ENCODE measurements around the gene CCHCR1. TPM values are rescaled to one million over a fixed set of nuclear protein-coding genes. Genes with fewer than 3 reads are reported as not detected.

CCHCR1 gene
- total RNA-seq, 1 donor from 2014 or later = 9.9 TPM

GRCh38 chr6:31149827-31150447 is 7.7 kb downstream of the CCHCR1 start:
- Histone ChIP-seq H3K36me3 (ENCODE audit: control insufficient read depth in 3 of 3, insufficient read depth in 3 of 3, low read length in 3 of 3) (peaks cover 33 to 57% (median 35%) of the 10 kb centered on the region in 3 donors), H3K27me3 (ENCODE audit: control insufficient read depth in 3 of 3, insufficient read depth in 3 of 3, low read length in 3 of 3) (no peaks in the 10 kb centered on the region), H3K9ac (ENCODE audit: low read depth in 1 of 3, low read length in 3 of 3) (no peak overlapping the region), H3K27ac (ENCODE audit: low read depth, low read length) (no peak overlapping the region), H3K4me1 (ENCODE audit: control insufficient read depth in 3 of 3, insufficient read depth in 3 of 3, low read length in 3 of 3) (no peaks in the 10 kb centered on the region), H3K4me3 (ENCODE audit: low read length in 3 of 3) (no peak overlapping the region), H3K9me3 (ENCODE audit: control insufficient read depth in 3 of 3, low read length in 3 of 3) (no peaks in the 10 kb centered on the region)

DNA sequence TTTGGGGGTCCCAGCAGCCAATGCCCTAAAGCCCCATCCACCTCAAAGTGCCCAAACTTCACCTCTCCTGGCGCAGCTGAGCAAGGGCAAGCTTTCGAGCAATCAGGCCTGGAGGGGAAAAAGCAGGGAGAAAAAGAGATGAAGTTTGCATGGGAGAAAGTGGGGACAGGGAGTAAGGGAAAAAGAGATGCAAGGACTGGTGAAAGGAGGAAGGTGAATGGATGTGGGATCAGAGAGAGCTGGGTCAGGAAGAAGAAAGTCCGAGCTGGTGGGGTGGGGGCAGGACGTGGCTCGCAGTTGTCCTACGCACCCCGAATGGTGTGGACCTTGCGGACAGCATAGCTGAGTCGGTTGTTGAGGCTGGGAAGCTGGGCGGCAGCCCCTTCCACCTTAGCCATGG is 12.2 kb downstream of the CCHCR1 start:
- H3K27me3 ChIP-seq (ENCODE audit: control insufficient read depth in 3 of 3, insufficient read depth in 3 of 3, low read length in 3 of 3) = no peaks in the 10 kb centered on the region
- H3K9me3 ChIP-seq (ENCODE audit: control insufficient read depth in 3 of 3, low read length in 3 of 3) = no peaks in the 10 kb centered on the region
- H3K9ac ChIP-seq (ENCODE audit: low read depth in 1 of 3, low read length in 3 of 3) = no peak overlapping the region
- peaks cover 0 to 12% (median 0%) of the 10 kb centered on the region in 3 donors for H3K4me1 ChIP-seq (ENCODE audit: control insufficient read depth in 3 of 3, insufficient read depth in 3 of 3, low read length in 3 of 3)
- no peak overlapping the region for H3K27ac ChIP-seq (ENCODE audit: low read depth, low read length)
- no peak overlapping the region for H3K4me3 ChIP-seq (ENCODE audit: low read length in 3 of 3)
- H3K36me3 ChIP-seq (ENCODE audit: control insufficient read depth in 3 of 3, insufficient read depth in 3 of 3, low read length in 3 of 3) = peaks cover 29 to 44% (median 44%) of the 10 kb centered on the region in 3 donors

DNA sequence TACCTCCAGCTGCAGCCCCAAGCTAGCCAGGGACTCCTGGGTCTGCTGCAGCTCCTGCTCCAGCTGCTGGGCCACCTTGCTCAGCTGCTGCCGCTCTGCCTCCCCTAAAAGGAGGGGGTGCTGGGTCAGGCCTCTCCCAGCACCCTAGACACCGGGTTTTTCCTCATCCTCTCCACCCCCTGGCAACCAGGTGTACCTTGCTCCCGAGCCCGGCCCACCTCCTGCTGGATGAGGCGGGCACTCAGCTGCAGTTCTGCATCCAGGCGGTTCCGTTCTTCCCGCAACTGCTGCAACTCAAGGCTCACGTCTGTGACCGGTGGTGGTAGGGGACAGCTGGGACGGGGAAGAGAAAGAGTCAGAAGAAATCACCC is 12.6 kb downstream of the CCHCR1 start:
- Histone ChIP-seq H3K9me3 (ENCODE audit: control insufficient read depth in 3 of 3, low read length in 3 of 3) (no peaks in the 10 kb centered on the region), H3K4me1 (ENCODE audit: control insufficient read depth in 3 of 3, insufficient read depth in 3 of 3, low read length in 3 of 3) (peaks cover 0 to 12% (median 0%) of the 10 kb centered on the region in 3 donors), H3K9ac (ENCODE audit: low read depth in 1 of 3, low read length in 3 of 3) (no peak overlapping the region), H3K27ac (ENCODE audit: low read depth, low read length) (no peak overlapping the region), H3K27me3 (ENCODE audit: control insufficient read depth in 3 of 3, insufficient read depth in 3 of 3, low read length in 3 of 3) (no peaks in the 10 kb centered on the region), H3K4me3 (ENCODE audit: low read length in 3 of 3) (no peak overlapping the region), H3K36me3 (ENCODE audit: control insufficient read depth in 3 of 3, insufficient read depth in 3 of 3, low read length in 3 of 3) (peaks cover 25 to 40% (median 39%) of the 10 kb centered on the region in 3 donors)

GRCh38 chr6:31144296-31144969 is 13.2 kb downstream of the CCHCR1 start:
- H3K9me3 ChIP-seq (ENCODE audit: control insufficient read depth in 3 of 3, low read length in 3 of 3) = no peaks in the 10 kb centered on the region
- H3K9ac ChIP-seq (ENCODE audit: low read depth in 1 of 3, low read length in 3 of 3) = no peak overlapping the region
- no peaks in the 10 kb centered on the region for H3K27me3 ChIP-seq (ENCODE audit: control insufficient read depth in 3 of 3, insufficient read depth in 3 of 3, low read length in 3 of 3)
- H3K4me3 ChIP-seq (ENCODE audit: low read length in 3 of 3) = no peak overlapping the region
- H3K4me1 ChIP-seq (ENCODE audit: control insufficient read depth in 3 of 3, insufficient read depth in 3 of 3, low read length in 3 of 3) = peaks cover 0 to 14% (median 0%) of the 10 kb centered on the region in 3 donors
- H3K36me3 ChIP-seq (ENCODE audit: control insufficient read depth in 3 of 3, insufficient read depth in 3 of 3, low read length in 3 of 3) = peaks cover 21 to 37% (median 36%) of the 10 kb centered on the region in 3 donors
- H3K27ac ChIP-seq (ENCODE audit: low read depth, low read length) = no peak overlapping the region

DNA sequence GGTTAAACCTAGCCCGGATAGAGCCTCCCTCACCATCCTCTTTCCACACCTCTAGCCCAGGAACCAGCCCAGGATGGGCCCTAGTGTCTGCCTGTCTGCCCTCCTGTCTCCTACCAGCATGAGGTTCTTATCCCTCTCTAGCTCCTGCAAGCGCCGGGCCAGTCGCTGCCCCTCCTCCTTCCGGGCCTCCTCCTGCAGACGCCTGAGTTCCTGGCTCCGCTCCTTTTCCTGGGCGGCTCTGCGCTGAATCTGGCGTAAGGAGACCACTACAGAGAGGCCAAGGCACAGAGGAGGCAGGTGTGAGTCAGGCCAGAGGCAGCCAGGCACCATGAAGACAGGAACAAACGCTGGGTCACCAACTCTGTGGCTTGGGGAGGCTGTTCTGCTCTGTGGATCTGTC is 14.5 kb downstream of the CCHCR1 start:
- peaks cover 18 to 33% (median 28%) of the 10 kb centered on the region in 3 donors for H3K36me3 ChIP-seq (ENCODE audit: control insufficient read depth in 3 of 3, insufficient read depth in 3 of 3, low read length in 3 of 3)
- no peaks in the 10 kb centered on the region for H3K27me3 ChIP-seq (ENCODE audit: control insufficient read depth in 3 of 3, insufficient read depth in 3 of 3, low read length in 3 of 3)
- H3K27ac ChIP-seq (ENCODE audit: low read depth, low read length) = no peak overlapping the region
- H3K4me3 ChIP-seq (ENCODE audit: low read length in 3 of 3) = no peak overlapping the region
- H3K9ac ChIP-seq (ENCODE audit: low read depth in 1 of 3, low read length in 3 of 3) = no peak overlapping the region
- peaks cover 0 to 14% (median 0%) of the 10 kb centered on the region in 3 donors for H3K4me1 ChIP-seq (ENCODE audit: control insufficient read depth in 3 of 3, insufficient read depth in 3 of 3, low read length in 3 of 3)
- no peaks in the 10 kb centered on the region for H3K9me3 ChIP-seq (ENCODE audit: control insufficient read depth in 3 of 3, low read length in 3 of 3)

- H3K4me1 ChIP-seq (ENCODE audit: control insufficient read depth in 3 of 3, insufficient read depth in 3 of 3, low read length in 3 of 3) = peaks cover 0 to 18% (median 4%) of the 10 kb centered on the region in 3 donors
- H3K27me3 ChIP-seq (ENCODE audit: control insufficient read depth in 3 of 3, insufficient read depth in 3 of 3, low read length in 3 of 3) = peaks cover 0 to 4% (median 0%) of the 10 kb centered on the region in 3 donors
- H3K36me3 ChIP-seq (ENCODE audit: control insufficient read depth in 3 of 3, insufficient read depth in 3 of 3, low read length in 3 of 3) = peaks cover 18 to 31% (median 25%) of the 10 kb centered on the region in 3 donors
- H3K4me3 ChIP-seq (ENCODE audit: low read length in 3 of 3) = no peak overlapping the region
- H3K9ac ChIP-seq (ENCODE audit: low read depth in 1 of 3, low read length in 3 of 3) = no peak overlapping the region
- H3K27ac ChIP-seq (ENCODE audit: low read depth, low read length) = no peak overlapping the region
- no peaks in the 10 kb centered on the region for H3K9me3 ChIP-seq (ENCODE audit: control insufficient read depth in 3 of 3, low read length in 3 of 3)
Observed at GRCh38 chr6:31142361-31142761, 15.2 kb downstream of the CCHCR1 start.

- H3K27ac ChIP-seq (ENCODE audit: low read depth, low read length) = no peak overlapping the region
- no peak overlapping the region for H3K4me3 ChIP-seq (ENCODE audit: low read length in 3 of 3)
- H3K36me3 ChIP-seq (ENCODE audit: control insufficient read depth in 3 of 3, insufficient read depth in 3 of 3, low read length in 3 of 3) = peaks cover 17 to 28% (median 23%) of the 10 kb centered on the region in 3 donors
- H3K9ac ChIP-seq (ENCODE audit: low read depth in 1 of 3, low read length in 3 of 3) = no peak overlapping the region
- no peaks in the 10 kb centered on the region for H3K9me3 ChIP-seq (ENCODE audit: control insufficient read depth in 3 of 3, low read length in 3 of 3)
- H3K4me1 ChIP-seq (ENCODE audit: control insufficient read depth in 3 of 3, insufficient read depth in 3 of 3, low read length in 3 of 3) = peaks cover 0 to 18% (median 4%) of the 10 kb centered on the region in 3 donors
- H3K27me3 ChIP-seq (ENCODE audit: control insufficient read depth in 3 of 3, insufficient read depth in 3 of 3, low read length in 3 of 3) = peaks cover 0 to 4% (median 0%) of the 10 kb centered on the region in 3 donors
Observed at GRCh38 chr6:31140643-31141042, 17.0 kb downstream of the CCHCR1 start.

GRCh38 chr6:31139599-31139998 is 18.0 kb downstream of the CCHCR1 start:
- Histone ChIP-seq H3K27me3 (ENCODE audit: control insufficient read depth in 3 of 3, insufficient read depth in 3 of 3, low read length in 3 of 3) (peaks cover 0 to 4% (median 0%) of the 10 kb centered on the region in 3 donors), H3K27ac (ENCODE audit: low read depth, low read length) (no peak overlapping the region), H3K4me3 (ENCODE audit: low read length in 3 of 3) (no peak overlapping the region), H3K4me1 (ENCODE audit: control insufficient read depth in 3 of 3, insufficient read depth in 3 of 3, low read length in 3 of 3) (peaks cover 0 to 18% (median 4%) of the 10 kb centered on the region in 3 donors), H3K9ac (ENCODE audit: low read depth in 1 of 3, low read length in 3 of 3) (no peak overlapping the region), H3K9me3 (ENCODE audit: control insufficient read depth in 3 of 3, low read length in 3 of 3) (no peaks in the 10 kb centered on the region), H3K36me3 (ENCODE audit: control insufficient read depth in 3 of 3, insufficient read depth in 3 of 3, low read length in 3 of 3) (peaks cover 13 to 21% (median 14%) of the 10 kb centered on the region in 3 donors)

DNA sequence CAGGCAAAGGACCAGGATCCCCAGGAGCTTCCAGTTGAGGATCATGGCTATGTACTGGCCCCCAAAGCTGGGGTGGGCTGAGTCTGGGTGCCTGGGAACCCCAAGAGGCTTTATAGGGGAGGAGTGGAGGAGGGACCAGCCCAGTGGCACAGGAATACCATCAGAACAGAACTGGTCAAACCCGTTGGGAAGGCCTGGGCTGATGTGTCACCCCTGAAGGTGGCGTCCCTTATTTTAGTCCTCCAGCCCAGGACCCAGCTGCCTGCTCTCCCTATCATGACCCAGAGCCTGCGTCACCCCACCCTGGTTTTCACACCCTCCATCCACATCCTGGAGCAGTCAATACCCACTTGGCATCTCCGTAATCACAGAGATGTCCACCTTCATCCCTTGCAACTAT is 18.6 kb downstream of the CCHCR1 start, which contains the start of gene PSORS1C2:
Gene PSORS1C2, minus strand, starts transcription at position 85 of the 400 bp plus-strand sequence. Its CDS starts 40 bp downstream, at position 45.
- Histone ChIP-seq H3K36me3 (ENCODE audit: control insufficient read depth in 3 of 3, insufficient read depth in 3 of 3, low read length in 3 of 3) (peaks cover 10 to 15% (median 12%) of the 10 kb centered on the region in 3 donors), H3K9ac (ENCODE audit: low read depth in 1 of 3, low read length in 3 of 3) (peak within 1 kb of the TSS in 1 of 3 donors; percentile 0), H3K27ac (ENCODE audit: low read depth, low read length) (no peak within 1 kb of the TSS), H3K4me3 (ENCODE audit: low read length in 3 of 3) (no peak within 1 kb of the TSS), H3K27me3 (ENCODE audit: control insufficient read depth in 3 of 3, insufficient read depth in 3 of 3, low read length in 3 of 3) (peaks cover 0 to 4% (median 0%) of the 10 kb centered on the region in 3 donors), H3K4me1 (ENCODE audit: control insufficient read depth in 3 of 3, insufficient read depth in 3 of 3, low read length in 3 of 3) (peaks cover 0 to 18% (median 4%) of the 10 kb centered on the region in 3 donors), H3K9me3 (ENCODE audit: control insufficient read depth in 3 of 3, low read length in 3 of 3) (no peaks in the 10 kb centered on the region)

DNA sequence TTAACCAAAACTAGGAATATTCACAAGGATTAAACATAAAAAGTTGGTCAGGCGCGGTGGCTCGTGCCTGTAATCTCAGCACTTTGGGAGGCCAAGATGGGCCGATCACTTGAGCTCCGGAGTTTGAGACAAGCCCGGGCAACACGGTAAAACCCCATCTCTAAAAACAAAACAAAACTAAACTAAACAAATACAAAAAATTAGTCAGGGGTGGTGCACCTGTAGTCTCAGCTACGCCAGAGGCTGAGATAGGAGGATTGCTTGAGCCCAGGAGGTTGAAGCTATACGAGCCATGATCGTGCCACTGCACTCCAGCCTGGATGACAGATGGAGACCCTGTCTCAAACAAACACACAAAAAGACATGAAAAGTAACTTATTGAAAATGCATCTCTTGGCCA is 21.9 kb downstream of the CCHCR1 start:
- no peak overlapping the region for H3K27ac ChIP-seq (ENCODE audit: low read depth, low read length)
- H3K9ac ChIP-seq (ENCODE audit: low read depth in 1 of 3, low read length in 3 of 3) = no peak overlapping the region
- H3K9me3 ChIP-seq (ENCODE audit: control insufficient read depth in 3 of 3, low read length in 3 of 3) = no peaks in the 10 kb centered on the region
- peaks cover 0 to 6% (median 4%) of the 10 kb centered on the region in 3 donors for H3K4me1 ChIP-seq (ENCODE audit: control insufficient read depth in 3 of 3, insufficient read depth in 3 of 3, low read length in 3 of 3)
- H3K36me3 ChIP-seq (ENCODE audit: control insufficient read depth in 3 of 3, insufficient read depth in 3 of 3, low read length in 3 of 3) = no peaks in the 10 kb centered on the region
- no peak overlapping the region for H3K4me3 ChIP-seq (ENCODE audit: low read length in 3 of 3)
- peaks cover 0 to 4% (median 3%) of the 10 kb centered on the region in 3 donors for H3K27me3 ChIP-seq (ENCODE audit: control insufficient read depth in 3 of 3, insufficient read depth in 3 of 3, low read length in 3 of 3)

All from skeletal muscle tissue (tissue), 4 donors.